ENCODE data around the gene SV2B. TPM values are rescaled to one million over a fixed set of nuclear protein-coding genes. Genes with fewer than 3 reads are reported as not detected.

The SV2B gene
- total RNA-seq, 1 donor = not detected

DNA sequence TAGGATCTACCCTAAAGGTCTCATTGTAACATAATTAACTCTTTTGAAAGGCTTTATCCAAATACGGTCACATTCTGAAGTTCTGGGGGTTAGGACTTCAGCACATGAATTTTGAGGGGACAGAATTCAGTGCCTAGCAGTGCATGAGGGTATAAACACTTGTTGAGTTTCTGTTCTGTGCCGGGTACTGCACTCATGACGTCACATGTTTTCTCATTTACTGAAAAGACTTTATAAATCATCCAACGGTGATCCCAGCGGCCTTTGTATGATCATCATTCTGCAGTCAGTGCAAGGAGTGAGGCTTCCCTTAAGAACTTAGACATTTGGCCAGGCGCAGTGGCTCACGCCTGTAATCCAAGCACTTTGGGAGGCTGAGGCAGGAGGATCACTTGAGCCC lies 25.1 kb downstream of the SV2B start:
- no peak for DNase-seq (ENCODE audit: low read depth)
- TF ChIP-seq, protein P1, sequence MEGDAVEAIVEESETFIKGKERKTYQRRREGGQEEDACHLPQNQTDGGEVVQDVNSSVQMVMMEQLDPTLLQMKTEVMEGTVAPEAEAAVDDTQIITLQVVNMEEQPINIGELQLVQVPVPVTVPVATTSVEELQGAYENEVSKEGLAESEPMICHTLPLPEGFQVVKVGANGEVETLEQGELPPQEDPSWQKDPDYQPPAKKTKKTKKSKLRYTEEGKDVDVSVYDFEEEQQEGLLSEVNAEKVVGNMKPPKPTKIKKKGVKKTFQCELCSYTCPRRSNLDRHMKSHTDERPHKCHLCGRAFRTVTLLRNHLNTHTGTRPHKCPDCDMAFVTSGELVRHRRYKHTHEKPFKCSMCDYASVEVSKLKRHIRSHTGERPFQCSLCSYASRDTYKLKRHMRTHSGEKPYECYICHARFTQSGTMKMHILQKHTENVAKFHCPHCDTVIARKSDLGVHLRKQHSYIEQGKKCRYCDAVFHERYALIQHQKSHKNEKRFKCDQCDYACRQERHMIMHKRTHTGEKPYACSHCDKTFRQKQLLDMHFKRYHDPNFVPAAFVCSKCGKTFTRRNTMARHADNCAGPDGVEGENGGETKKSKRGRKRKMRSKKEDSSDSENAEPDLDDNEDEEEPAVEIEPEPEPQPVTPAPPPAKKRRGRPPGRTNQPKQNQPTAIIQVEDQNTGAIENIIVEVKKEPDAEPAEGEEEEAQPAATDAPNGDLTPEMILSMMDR (IDR thresholded peaks at IDR 0.05; ENCODE audit: insufficient read depth, low read depth, low read length) = no peak
- H3K4me3 ChIP-seq (ENCODE audit: low read depth, low read length) = no peak overlapping the region

DNA sequence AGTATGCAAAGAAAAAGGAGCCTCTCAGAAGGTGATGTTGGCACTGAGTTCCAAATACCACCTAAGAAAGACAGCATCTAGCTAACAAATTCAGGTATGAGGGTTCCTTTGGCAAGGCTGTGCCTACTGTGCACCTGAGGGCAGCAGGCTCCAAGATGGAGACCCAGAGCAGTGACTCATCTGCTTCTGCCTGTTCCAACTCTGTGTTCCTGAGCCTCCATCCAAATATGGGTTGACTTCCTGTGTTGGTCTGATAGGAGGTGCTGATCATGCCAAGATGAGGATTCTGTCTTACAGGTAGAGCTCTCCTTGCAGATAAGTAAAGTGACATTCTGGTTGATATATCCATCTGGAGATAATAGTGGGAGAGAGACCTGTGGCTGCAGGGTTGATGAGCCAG lies 26.0 kb downstream of the SV2B start:
- no peak overlapping the region for H3K4me3 ChIP-seq (ENCODE audit: low read depth, low read length)
- TF ChIP-seq, protein P1 (IDR thresholded peaks at IDR 0.05; ENCODE audit: insufficient read depth, low read depth, low read length) = no peak
- DNase-seq (ENCODE audit: low read depth) = no peak

DNA sequence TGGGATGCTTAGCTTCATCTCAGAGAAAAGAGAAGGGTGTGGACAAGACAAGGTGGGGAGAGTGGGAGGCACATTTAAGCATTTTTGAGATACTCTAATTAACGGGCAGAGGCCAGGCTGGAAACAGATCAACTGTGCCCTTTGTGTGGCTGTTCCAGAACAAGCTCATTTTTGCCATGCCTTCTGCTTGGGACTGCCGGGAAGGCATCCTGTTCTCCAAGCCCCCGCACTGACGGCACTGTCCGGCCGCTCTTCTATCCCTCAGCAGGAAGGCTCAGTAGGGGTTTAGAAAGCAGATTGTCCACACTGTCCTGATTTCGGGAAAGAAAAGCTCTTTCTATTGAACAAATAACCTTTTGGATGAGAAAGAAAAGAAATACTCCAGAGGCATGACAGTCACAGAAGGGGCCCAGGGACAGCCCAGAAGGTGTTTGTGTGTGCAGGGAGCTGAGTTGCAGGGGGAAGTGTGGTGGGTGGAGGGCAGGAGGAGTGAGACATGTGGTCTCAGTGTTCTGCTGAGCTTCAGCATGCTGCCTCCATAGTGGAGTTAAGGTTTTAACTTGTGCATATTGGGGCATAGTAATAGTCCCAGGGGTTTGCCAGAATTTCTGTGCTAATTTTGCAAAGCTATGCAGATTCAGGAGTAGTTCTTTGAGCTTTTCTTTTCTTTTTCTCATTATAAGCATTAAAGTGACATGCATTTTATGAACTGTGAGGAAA lies 27.3 kb downstream of the SV2B start:
- no peak overlapping the region for H3K4me3 ChIP-seq (ENCODE audit: low read depth, low read length)
- TF ChIP-seq, protein P1 (IDR thresholded peaks at IDR 0.05; ENCODE audit: insufficient read depth, low read depth, low read length) = no peak
- no peak for DNase-seq (ENCODE audit: low read depth)

DNA sequence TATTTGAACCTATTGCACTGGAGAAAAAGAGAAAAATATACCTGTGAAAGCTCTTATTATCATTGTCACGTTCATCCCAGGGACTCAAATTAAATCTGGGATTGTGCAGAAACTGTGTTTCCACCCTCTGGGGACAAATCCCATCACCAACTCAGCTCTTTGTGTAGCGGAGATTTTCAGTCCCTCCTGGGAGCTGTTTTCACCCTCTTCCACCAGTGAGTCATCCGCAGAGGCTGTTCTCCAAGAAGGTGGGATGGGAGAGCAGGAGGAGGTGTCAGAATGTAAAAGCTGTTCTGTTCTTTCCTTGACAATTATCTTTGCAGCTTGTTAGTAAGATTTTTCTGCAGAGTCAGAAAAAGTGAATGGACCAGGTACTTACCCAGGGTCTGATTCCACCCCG lies 28.0 kb downstream of the SV2B start:
- no peak overlapping the region for H3K4me3 ChIP-seq (ENCODE audit: low read depth, low read length)
- no peak for DNase-seq (ENCODE audit: low read depth)
- TF ChIP-seq, protein P1 (IDR thresholded peaks at IDR 0.05; ENCODE audit: insufficient read depth, low read depth, low read length) = no peak

DNA sequence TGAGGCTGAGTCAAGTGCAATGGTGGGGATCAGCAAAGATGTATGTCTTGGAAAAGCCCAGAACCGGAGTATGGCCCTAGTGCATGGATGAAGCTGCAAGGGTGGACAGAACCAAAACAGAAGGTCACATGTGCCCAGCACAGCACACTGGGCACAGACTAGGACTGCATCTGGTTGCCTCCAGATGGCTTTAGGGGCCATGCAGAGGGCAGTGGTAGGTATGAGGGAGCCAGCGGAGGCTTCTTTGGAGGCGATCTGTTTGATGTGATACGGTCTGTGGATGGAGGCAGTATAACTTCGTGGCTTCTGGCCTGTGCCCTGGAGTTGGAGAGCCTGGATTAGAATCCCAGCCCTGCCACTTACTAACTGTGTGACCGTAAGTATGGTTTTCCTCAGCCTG lies 29.4 kb downstream of the SV2B start:
- TF ChIP-seq, protein P1 (IDR thresholded peaks at IDR 0.05; ENCODE audit: insufficient read depth, low read depth, low read length) = no peak
- no peak overlapping the region for H3K4me3 ChIP-seq (ENCODE audit: low read depth, low read length)
- no peak for DNase-seq (ENCODE audit: low read depth)

DNA sequence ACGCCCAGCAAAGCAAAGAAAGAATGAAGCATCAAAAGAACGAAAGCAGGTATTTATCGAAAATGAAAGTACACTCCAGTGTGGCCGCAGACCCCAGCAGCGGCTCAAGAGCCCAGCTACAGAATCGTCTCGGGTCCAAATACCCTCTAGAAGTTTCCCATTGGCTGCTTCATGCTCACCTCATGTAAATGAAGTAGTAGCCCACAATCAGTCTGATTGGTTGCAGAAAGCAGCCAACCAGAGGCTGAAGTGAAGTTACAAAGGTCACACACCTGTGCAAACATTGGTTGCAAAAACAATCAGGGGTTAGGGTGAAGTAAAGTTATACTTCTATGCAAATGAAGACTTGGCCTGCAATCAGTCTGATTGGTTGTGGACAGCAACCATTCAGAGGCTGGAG lies 32.0 kb downstream of the SV2B start:
- H3K4me3 ChIP-seq (ENCODE audit: low read depth, low read length) = no peak overlapping the region
- DNase-seq (ENCODE audit: low read depth) = no peak
- TF ChIP-seq, protein P1 (IDR thresholded peaks at IDR 0.05; ENCODE audit: insufficient read depth, low read depth, low read length) = no peak

DNA sequence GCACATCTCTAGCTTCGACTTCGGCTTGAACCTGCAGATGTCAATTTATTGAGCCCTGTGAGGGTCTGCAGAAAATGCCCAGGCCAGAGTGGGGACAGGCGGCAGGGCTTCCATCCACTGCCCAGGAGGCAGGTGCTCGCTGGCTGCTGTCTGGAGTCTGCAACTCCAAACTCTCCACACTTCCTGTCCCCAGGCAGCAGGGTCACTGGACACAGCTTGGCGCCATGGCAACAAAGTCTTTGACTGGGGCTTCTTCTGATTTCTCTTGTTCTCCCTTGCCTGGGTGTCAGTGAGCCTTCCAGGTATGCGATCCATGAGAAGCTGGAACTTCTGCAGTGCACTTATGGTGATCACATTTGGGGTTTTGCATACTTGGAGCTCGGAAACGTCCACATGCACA lies 33.5 kb downstream of the SV2B start:
- TF ChIP-seq, protein P1 (IDR thresholded peaks at IDR 0.05; ENCODE audit: insufficient read depth, low read depth, low read length) = no peak
- no peak overlapping the region for H3K4me3 ChIP-seq (ENCODE audit: low read depth, low read length)
- no peak for DNase-seq (ENCODE audit: low read depth)

All from fibroblast of villous mesenchyme (primary cell).